Spleen (tissue), 11 donors: ENCODE data around the gene TTF2. TPM values are rescaled to one million over a fixed set of nuclear protein-coding genes. Genes with fewer than 3 reads are reported as not detected.

Experiments
- DNase-seq: peaks from one replicate; pipeline ENCODE4 v3.0.0-alpha.2; 2020
- H3K27ac ChIP-seq, 8 donors: fragments of 200-600 bp; sonication (generic) in 7 of 8; 1 replicate in 4 of 8; 2 replicates in 4 of 8; pipeline versions ENCODE4 v1.5.0 to v1.8.0; 2016 to 2021; ENCODE audit warnings: inconsistent platforms in 4 of 8, mild to moderate bottlenecking in 4 of 8, moderate library complexity in 1 of 8
- H3K27me3 ChIP-seq, 7 donors: fragments of 200-600 bp; sonication (generic) in 6 of 7; replicated peaks in 1 of 7; 1 replicate in 4 of 7; 2 replicates in 3 of 7; pipeline versions ENCODE4 v1.5.0 to v1.8.0; 2016 to 2021; ENCODE audit warnings: inconsistent platforms in 3 of 7, mild to moderate bottlenecking in 1 of 7
- H3K36me3 ChIP-seq, 6 donors: fragments of 200-600 bp; sonication (generic) in 5 of 6; 1 replicate in 4 of 6; 2 replicates in 2 of 6; pipeline versions ENCODE4 v1.5.0 to v1.8.0; 2016 to 2021; ENCODE audit warnings: inconsistent platforms in 2 of 6
- H3K4me1 ChIP-seq, 6 donors: fragments of 200-600 bp; sonication (generic) in 5 of 6; 1 replicate in 3 of 6; 2 replicates in 3 of 6; pipeline versions ENCODE4 v1.5.0 to v1.8.0; 2016 to 2021; ENCODE audit warnings: inconsistent platforms in 3 of 6
- H3K4me3 ChIP-seq, 8 donors: fragments of 200-600 bp; sonication (generic) in 7 of 8; 1 replicate in 4 of 8; 2 replicates in 4 of 8; pipeline versions ENCODE4 v1.5.0 to v1.8.0; 2016 to 2021; ENCODE audit warnings: inconsistent platforms in 4 of 8, mild to moderate bottlenecking in 4 of 8, moderate library complexity in 2 of 8
- H3K9me3 ChIP-seq, 8 donors: fragments of 200-600 bp; sonication (generic) in 7 of 8; 1 replicate in 4 of 8; 2 replicates in 4 of 8; pipeline versions ENCODE4 v1.5.0 to v1.8.0; 2016 to 2021; ENCODE audit warnings: inconsistent platforms in 4 of 8
- CTCF ChIP-seq, 11 experiments: fragments of 200-600 bp in 7 of 11; fragments of 450-650 bp in 4 of 11; sonication (generic) in 4 of 11; IDR thresholded peaks in 8 of 11; conservative IDR thresholded peaks in 3 of 11; 1 replicate in 7 of 11; 2 replicates in 4 of 11; pipeline versions ENCODE4 v1.4.0 to v1.8.0; 2016 to 2021; ENCODE audit warnings: antibody characterized with exemption in 11 of 11, inconsistent platforms in 4 of 11, mild to moderate bottlenecking in 1 of 11
- POLR2A ChIP-seq, 3 donors: fragments of 450-650 bp; IDR thresholded peaks; one replicate each; pipeline ENCODE4 v1.5.1; 2017; ENCODE audit warnings: antibody characterized with exemption in 3 of 3, mild to moderate bottlenecking in 1 of 3
- POLR2AphosphoS5 ChIP-seq, 3 donors: sonication (generic); formaldehyde crosslinking; IDR thresholded peaks; one replicate each; pipeline ENCODE4 v1.5.1; 2017; ENCODE audit warnings: antibody characterized with exemption in 3 of 3
- WGBS, 5 donors: extraction: QIAGEN DNeasy Blood & Tissue Kit in 3 of 5; methylation state at CpG; one replicate each; pipeline versions ENCODE4 v1.1.5 to v1.1.7; 2013 to 2018; 5-methylcytosine and 5-hydroxymethylcytosine counted together
- intact Hi-C: fragments of 100-400 bp; cut with DNase I; formaldehyde crosslinking; loops from one replicate; pipeline ENCODE4 v1.15.0; 2023; ENCODE audit warnings: low total_unique reads
- polyA plus RNA-seq, 3 donors: library from polyadenylated mRNA; stranded (reverse); fragments of 200-250 nt; gene quantifications; one replicate each; pipeline ENCODE4 v1.2.1, GENCODE V29; 2013
- total RNA-seq, 7 donors: library from RNA; depleted of rRNA in 3 of 7; stranded (reverse); fragments of >200 nt in 3 of 7; fragmentation: NEBNext Ultra II Directional in 4 of 7; extraction: Animal tissue kit (Norgen Biotek cat#: 25700) in 4 of 7; gene quantifications; one replicate each; pipeline versions ENCODE4 v1.1.0 to v1.2.1, GENCODE V29; 2016 to 2021
- donor health status: healthy with polysubstance abuse.
- donor health status: DM: no; HTN: no; CAD: no; lungs with moderate emphysema.
- donor health status: DM: no; HTN: no; CAD: no.
- donor health status: Bipolar disorder and iron deficiency.
- donor health status: healthy.
- donor health status: DM: no; HTN: no; CAD: no.
- donor health status: DM: yes; HTN: yes; CAD: no.

TTF2 gene
- total and polyA plus RNA-seq, 10 donors = 4.8 to 36.1 (median 23.0) TPM

GRCh38 chr1:117076648-117077047 is 16.5 kb downstream of the TTF2 start:
- intact Hi-C loops = no loop called here
- DNase-seq = no peak
- Histone ChIP-seq H3K27me3 (no peaks in the 10 kb centered on the region), H3K36me3 (peaks cover 0 to 94% (median 65%) of the 10 kb centered on the region in 6 donors), H3K4me1 (no peaks in the 10 kb centered on the region), H3K27ac (no peak overlapping the region), H3K9me3 (no peaks in the 10 kb centered on the region), H3K4me3 (no peak overlapping the region)
- no peak for TF ChIP-seq POLR2A (IDR thresholded peaks at IDR 0.05)
- TF ChIP-seq POLR2AphosphoS5 (IDR thresholded peaks at IDR 0.05) = no peak
- TF ChIP-seq CTCF (IDR thresholded peaks at IDR 0.05 in 8 of 11, conservative IDR thresholded peaks at IDR 0.05 in 3 of 11) = no peak
- 95 to 98% (median 96%) methylated on average over 5 of the region's 5 CpGs for WGBS, 5 donors

GRCh38 chr1:117077267-117077666 is 17.1 kb downstream of the TTF2 start:
- DNase-seq = no peak
- Histone ChIP-seq H3K36me3 (peaks cover 0 to 100% (median 71%) of the 10 kb centered on the region in 6 donors), H3K9me3 (no peaks in the 10 kb centered on the region), H3K4me3 (no peak overlapping the region), H3K27ac (no peak overlapping the region), H3K27me3 (no peaks in the 10 kb centered on the region), H3K4me1 (no peaks in the 10 kb centered on the region)
- intact Hi-C loops = no loop called here
- TF ChIP-seq POLR2A (IDR thresholded peaks at IDR 0.05) = no peak
- TF ChIP-seq CTCF (IDR thresholded peaks at IDR 0.05 in 8 of 11, conservative IDR thresholded peaks at IDR 0.05 in 3 of 11) = no peak
- no peak for TF ChIP-seq POLR2AphosphoS5 (IDR thresholded peaks at IDR 0.05)
- WGBS, 5 donors = 47 to 69% (median 60%) methylated on average over 3 of the region's 3 CpGs

GRCh38 chr1:117079737-117080136 is 19.6 kb downstream of the TTF2 start:
- 93 to 98% (median 98%) methylated on average over 6 of the region's 6 CpGs for WGBS, 5 donors
- Histone ChIP-seq H3K27me3 (no peaks in the 10 kb centered on the region), H3K27ac (no peak overlapping the region), H3K36me3 (peaks cover 0 to 100% (median 76%) of the 10 kb centered on the region in 6 donors), H3K9me3 (no peaks in the 10 kb centered on the region), H3K4me3 (no peak overlapping the region), H3K4me1 (no peaks in the 10 kb centered on the region)
- no peak for DNase-seq
- TF ChIP-seq POLR2A (IDR thresholded peaks at IDR 0.05) = no peak
- TF ChIP-seq POLR2AphosphoS5 (IDR thresholded peaks at IDR 0.05) = no peak
- no peak for TF ChIP-seq CTCF (IDR thresholded peaks at IDR 0.05 in 8 of 11, conservative IDR thresholded peaks at IDR 0.05 in 3 of 11)
- intact Hi-C loops = loop anchor here (10.0 kb wide), 1 partner anchor 815 kb away; no protein-coding TSS in a partner anchor

GRCh38 chr1:117084231-117084630 is 24.1 kb downstream of the TTF2 start:
- H3K9me3 ChIP-seq = no peaks in the 10 kb centered on the region
- intact Hi-C loops = loop anchor here (10.0 kb wide), 1 partner anchor 811 kb away; no protein-coding TSS in a partner anchor
- H3K27ac ChIP-seq = no peak overlapping the region
- WGBS, 5 donors = 80 to 98% (median 81%) methylated on average over 5 to 6 of the region's 6 CpGs
- no peaks in the 10 kb centered on the region for H3K27me3 ChIP-seq
- TF ChIP-seq CTCF (IDR thresholded peaks at IDR 0.05 in 8 of 11, conservative IDR thresholded peaks at IDR 0.05 in 3 of 11) = no peak
- TF ChIP-seq POLR2AphosphoS5 (IDR thresholded peaks at IDR 0.05) = no peak
- TF ChIP-seq POLR2A (IDR thresholded peaks at IDR 0.05) = no peak
- H3K4me3 ChIP-seq = no peak overlapping the region
- H3K36me3 ChIP-seq = peaks cover 0 to 100% (median 41%) of the 10 kb centered on the region in 6 donors
- no peaks in the 10 kb centered on the region for H3K4me1 ChIP-seq
- no peak for DNase-seq
